H1 (cell line): ENCODE measurements around the gene SLC24A4. TPM values are rescaled to one million over a fixed set of nuclear protein-coding genes. Genes with fewer than 3 reads are reported as not detected.

Source experiments
- CTCF ChIA-PET: fragments of 300-600 bp; sonication (Branson Sonifier 250); formaldehyde crosslinking; loops from one replicate; lab custom pipeline; 2021; ENCODE audit not compliant: partially characterized antibody; lab: Charles Lee
- POLR2A ChIA-PET: fragments of 300-600 bp; sonication (Branson Sonifier 250); formaldehyde crosslinking; loops from one replicate; lab custom pipeline; 2021; ENCODE audit warnings: inconsistent platforms; ENCODE audit not compliant: partially characterized antibody; lab: Charles Lee
- DNase-seq, 2 experiments: peaks; one replicate each; pipeline versions ENCODE4 v3.0.0 to v3.0.0-alpha.2; 2010 to 2022; ENCODE audit warnings: low spot score in 2 of 2, low read depth in 1 of 2, mixed read lengths in 1 of 2
- FAIRE-seq: peaks from 2 replicates; lab custom pipeline; 2011; peaks lifted over from hg19 to GRCh38; lab: Jason Lieb, UNC
- H2AFZ ChIP-seq: 2 replicates; pipeline ENCODE4 v1.8.1; 2012; ENCODE audit warnings: low read length, inconsistent platforms
- H2AK5ac ChIP-seq: 2 replicates; pipeline ENCODE4 v1.6.1; 2013; ENCODE audit warnings: low read depth, low read length
- H2BK120ac ChIP-seq: replicated peaks from 2 replicates; pipeline ENCODE3; 2013; ENCODE audit warnings: low read depth, low read length, inconsistent platforms
- H2BK12ac ChIP-seq: 2 replicates; pipeline ENCODE4 v1.6.1; 2013; ENCODE audit warnings: low read depth, low read length
- H2BK15ac ChIP-seq: 2 replicates; pipeline ENCODE4 v1.6.1; 2013; ENCODE audit warnings: low read length
- H2BK20ac ChIP-seq: 2 replicates; pipeline ENCODE4 v1.6.1; 2013; ENCODE audit warnings: low read length
- H2BK5ac ChIP-seq: 2 replicates; pipeline ENCODE4 v1.6.1; 2013; ENCODE audit warnings: low read depth, low read length
- H3K14ac ChIP-seq: 2 replicates; pipeline ENCODE4 v1.6.1; 2013; ENCODE audit warnings: inconsistent platforms; ENCODE audit not compliant: insufficient read length
- H3K18ac ChIP-seq: 2 replicates; pipeline ENCODE4 v1.6.1; 2013; ENCODE audit warnings: low read length; ENCODE audit errors: extremely low read depth
- H3K23ac ChIP-seq: 2 replicates; pipeline ENCODE4 v1.6.1; 2013; ENCODE audit warnings: inconsistent platforms; ENCODE audit not compliant: insufficient read length
- H3K23me2 ChIP-seq: 2 replicates; pipeline ENCODE4 v1.6.1; 2013; ENCODE audit warnings: low read depth, low read length
- H3K27ac ChIP-seq: 2 replicates; pipeline ENCODE4 v1.6.1; 2011; ENCODE audit warnings: low read depth, low read length, inconsistent platforms
- H3K27me3 ChIP-seq, 4 experiments: replicated peaks in 1 of 4; 1 replicate in 1 of 4; 2 replicates in 3 of 4; pipeline versions ENCODE4 v1.6.1 to v1.8.1; 2011 to 2013; ENCODE audit warnings: low read length in 3 of 4, mild to moderate bottlenecking in 3 of 4, inconsistent platforms in 2 of 4, mixed read lengths in 2 of 4, moderate library complexity in 1 of 4; ENCODE audit not compliant: control insufficient read depth in 3 of 4, insufficient read depth in 3 of 4; ENCODE audit errors: extremely low read depth in 1 of 4
- H3K36me3 ChIP-seq, 4 experiments: 2 replicates each; pipeline versions ENCODE4 v1.6.1 to v1.8.1; 2011 to 2013; ENCODE audit warnings: mild to moderate bottlenecking in 4 of 4, low read length in 3 of 4, moderate library complexity in 2 of 4, control low read depth in 1 of 4, inconsistent platforms in 1 of 4; ENCODE audit not compliant: insufficient read depth in 4 of 4, control insufficient read depth in 2 of 4
- H3K4ac ChIP-seq: replicated peaks from 2 replicates; pipeline ENCODE3; 2013; ENCODE audit warnings: low read length, low read depth, mixed read lengths, inconsistent platforms; ENCODE audit not compliant: insufficient read length
- H3K4me1 ChIP-seq, 4 experiments: replicated peaks in 1 of 4; 1 replicate in 1 of 4; 2 replicates in 3 of 4; pipeline versions ENCODE4 v1.6.1 to v1.8.1; 2011 to 2013; ENCODE audit warnings: low read length in 3 of 4, inconsistent platforms in 2 of 4, mixed read lengths in 1 of 4; ENCODE audit not compliant: insufficient read depth in 4 of 4, control insufficient read depth in 3 of 4
- H3K4me2 ChIP-seq, 2 experiments: 2 replicates each; pipeline versions ENCODE4 v1.6.1 to v1.8.1; 2011 to 2013; ENCODE audit warnings: low read depth in 2 of 2, low read length in 2 of 2, control low read depth in 1 of 2, inconsistent platforms in 1 of 2, mild to moderate bottlenecking in 1 of 2; ENCODE audit not compliant: insufficient read depth in 1 of 2
- H3K4me3 ChIP-seq, 4 experiments: fragments of 200-600, 300-600 bp in 1 of 4; sonication (generic), shearing (Covaris generic), sonication (Bioruptor Twin) in 1 of 4; 2 replicates each; pipeline versions ENCODE4 v1.5.1 to v1.8.1; 2011 to 2016; ENCODE audit warnings: low read length in 4 of 4, low read depth in 3 of 4, control low read depth in 2 of 4, inconsistent platforms in 2 of 4, mild to moderate bottlenecking in 2 of 4, mixed read lengths in 1 of 4, moderate library complexity in 1 of 4; ENCODE audit not compliant: insufficient read depth in 2 of 4; ENCODE audit errors: extremely low read depth in 1 of 4
- H3K56ac ChIP-seq: replicated peaks from 2 replicates; pipeline ENCODE3; 2013; ENCODE audit warnings: low read depth, mild to moderate bottlenecking, mixed read lengths, low read length, inconsistent platforms; ENCODE audit not compliant: insufficient read length
- H3K79me1 ChIP-seq: 2 replicates; pipeline ENCODE4 v1.6.1; 2013; ENCODE audit warnings: low read depth, low read length, control low read depth
- H3K79me2 ChIP-seq, 2 experiments: 2 replicates each; pipeline versions ENCODE4 v1.6.1 to v1.8.1; 2012 to 2013; ENCODE audit warnings: low read length in 2 of 2, mild to moderate bottlenecking in 2 of 2, inconsistent platforms in 1 of 2; ENCODE audit not compliant: insufficient read depth in 2 of 2, control insufficient read depth in 1 of 2
- H3K9ac ChIP-seq, 4 experiments: replicated peaks in 1 of 4; 1 replicate in 1 of 4; 2 replicates in 3 of 4; pipeline versions ENCODE4 v1.6.1 to v1.8.1; 2011 to 2013; ENCODE audit warnings: low read depth in 3 of 4, low read length in 3 of 4, control low read depth in 2 of 4, mild to moderate bottlenecking in 2 of 4, moderate library complexity in 2 of 4, inconsistent platforms in 1 of 4; ENCODE audit errors: extremely low read depth in 1 of 4
- H3K9me3 ChIP-seq, 2 experiments: 2 replicates each; pipeline versions ENCODE4 v1.6.1 to v1.8.1; 2012 to 2013; ENCODE audit warnings: mild to moderate bottlenecking in 2 of 2, moderate library complexity in 2 of 2, control low read depth in 1 of 2, inconsistent platforms in 1 of 2, low read depth in 1 of 2, low read length in 1 of 2, mixed read lengths in 1 of 2; ENCODE audit not compliant: insufficient read depth in 2 of 2
- H4K20me1 ChIP-seq, 2 experiments: replicated peaks in 1 of 2; 2 replicates each; pipeline versions ENCODE3 to v1.8.1; 2011 to 2013; ENCODE audit warnings: inconsistent platforms in 2 of 2, low read length in 2 of 2, mild to moderate bottlenecking in 1 of 2; ENCODE audit not compliant: insufficient read depth in 2 of 2, control insufficient read depth in 1 of 2
- H4K5ac ChIP-seq: 2 replicates; pipeline ENCODE4 v1.6.1; 2013; ENCODE audit warnings: low read length, low read depth, mixed read lengths, inconsistent platforms; ENCODE audit not compliant: insufficient read length
- H4K8ac ChIP-seq: 2 replicates; pipeline ENCODE4 v1.8.0; 2013; ENCODE audit warnings: mild to moderate bottlenecking, moderate library complexity, low read length, inconsistent platforms; ENCODE audit not compliant: insufficient read depth; ENCODE audit errors: extremely low read depth
- H4K91ac ChIP-seq: replicated peaks from 2 replicates; pipeline ENCODE3; 2013; ENCODE audit warnings: low read length, mixed read lengths, inconsistent platforms; ENCODE audit not compliant: insufficient read length
- ASH2L ChIP-seq: fragments of 200-600, 300-600 bp; sonication (generic); IDR thresholded peaks from one replicate; pipeline ENCODE4 v1.7.1; 2017; ENCODE audit warnings: low read length
- BCL11A ChIP-seq, 2 experiments: IDR thresholded peaks; one replicate each; pipeline ENCODE4 v1.6.1; 2011; ENCODE audit warnings: low read depth in 2 of 2, low read length in 2 of 2, mild to moderate bottlenecking in 2 of 2
- BRCA1 ChIP-seq: IDR thresholded peaks from 2 replicates; pipeline ENCODE4 v1.6.1; 2012; ENCODE audit warnings: low read depth, low read length, improper control_type of control experiment
- E2F6 ChIP-seq: IDR thresholded peaks from 2 replicates; pipeline ENCODE4 v1.6.1; 2012; ENCODE audit warnings: inconsistent platforms
- EZH2 ChIP-seq: fragments of 200-600 bp; sonication (generic); IDR thresholded peaks from 2 replicates; pipeline ENCODE4 v1.7.1; 2012; ENCODE audit warnings: low read depth, mild to moderate bottlenecking, moderate library complexity, low read length, inconsistent platforms; ENCODE audit not compliant: severe bottlenecking
- MAX ChIP-seq: IDR thresholded peaks from 2 replicates; pipeline ENCODE4 v1.6.1; 2012; ENCODE audit warnings: inconsistent platforms
- NANOG ChIP-seq: IDR thresholded peaks from 2 replicates; pipeline ENCODE4 v1.6.1; 2011; ENCODE audit warnings: low read length, low read depth, mild to moderate bottlenecking, inconsistent platforms; ENCODE audit not compliant: insufficient read depth, poor library complexity, severe bottlenecking
- SIN3A ChIP-seq, 2 experiments: IDR thresholded peaks in 1 of 2; conservative IDR thresholded peaks in 1 of 2; 2 replicates each; pipeline ENCODE4 v1.6.1; 2011 to 2012; ENCODE audit warnings: low read length in 2 of 2, improper control_type of control experiment in 1 of 2, low read depth in 1 of 2, mild to moderate bottlenecking in 1 of 2
- USF2 ChIP-seq: IDR thresholded peaks from 2 replicates; pipeline ENCODE4 v1.6.1; 2011; ENCODE audit warnings: low read length, improper control_type of control experiment
- YY1 ChIP-seq: IDR thresholded peaks from 2 replicates; pipeline ENCODE4 v1.6.1; 2011; ENCODE audit warnings: low read depth, mild to moderate bottlenecking, low read length
- WGBS, 2 experiments: shearing (Covaris generic) in 1 of 2; methylation state at CpG; one replicate each; pipeline versions ENCODE4 v1.1.6 to v1.1.7; 2013 to 2015; ENCODE audit warnings: low lambda C conversion rate in 2 of 2, mixed read lengths in 2 of 2, inconsistent platforms in 1 of 2, low coverage in 1 of 2, missing lambda C conversion rate in 1 of 2; ENCODE audit not compliant: insufficient replicate concordance in 2 of 2, insufficient coverage in 1 of 2, insufficient read length in 1 of 2; ENCODE audit errors: extremely low coverage in 1 of 2, missing lambda C conversion rate in 1 of 2; 5-methylcytosine and 5-hydroxymethylcytosine counted together
- polyA plus RNA-seq, 7 experiments: library from polyadenylated mRNA; depleted of rRNA in 3 of 7; stranded (reverse) in 5 of 7; unstranded in 2 of 7; fragments of >200 nt in 5 of 7; fragments of 200-250 nt in 2 of 7; gene quantifications; 1 replicate in 5 of 7; 2 replicates in 1 of 7; 4 replicates in 1 of 7; pipeline versions ENCODE4 v1.2.1 to v1.2.3, GENCODE V29; 2011 to 2013; ENCODE audit warnings: missing spikeins in 2 of 7, mixed read lengths in 2 of 7
- total RNA-seq: library from RNA; stranded (reverse); fragmentation: NEBNext Ultra II Directional; extraction: Animal tissue kit (Norgen Biotek cat#: 25700); gene quantifications from 2 replicates; pipeline ENCODE4 v1.2.1, GENCODE V29; 2021

The SLC24A4 gene
- total and polyA plus RNA-seq, 2 of the 8 experiments (the other 6 are each of a cell fraction or from before 2014, with no cell fraction given): 0.27 to 0.89 TPM

GRCh38 chr14:92502541-92503286 lies 179.7 kb downstream of the SLC24A4 start:
- Histone ChIP-seq H4K5ac (no peak overlapping the region), H3K27me3 (no peaks in the 10 kb centered on the region), H3K27ac (no peak overlapping the region), H3K18ac (no peak overlapping the region), H2AFZ (no peak overlapping the region), H2AK5ac (no peak overlapping the region), H3K4me2 (no peak overlapping the region), H3K4ac (no peak overlapping the region), H2BK120ac (no peak overlapping the region), H4K91ac (no peak overlapping the region), H3K9me3 (no peaks in the 10 kb centered on the region), H2BK20ac (no peak overlapping the region), H2BK12ac (no peak overlapping the region), H4K8ac (no peak overlapping the region), H3K4me3 (no peak overlapping the region), H3K56ac (no peak overlapping the region), H3K4me1 (peaks cover 0 to 3% (median 1%) of the 10 kb centered on the region in 4 experiments; a peak in 3 of 7 replicates), H2BK5ac (no peak overlapping the region), H2BK15ac (no peak overlapping the region), H3K79me1 (no peaks in the 10 kb centered on the region), H3K23me2 (no peaks in the 10 kb centered on the region), H3K9ac (no peak overlapping the region), H3K79me2 (no peaks in the 10 kb centered on the region), H4K20me1 (no peaks in the 10 kb centered on the region), H3K14ac (no peak overlapping the region), H3K36me3 (no peaks in the 10 kb centered on the region), H3K23ac (no peak overlapping the region)
- FAIRE-seq (no peak), DNase-seq (no peak)
- CTCF ChIA-PET: interaction anchor here (0.6 kb wide), 1 partner anchor 153 kb away, joined by 3 read pairs; no protein-coding TSS in a partner anchor
- POLR2A ChIA-PET: no interaction called here
- 90% methylated on average over 9 of the region's 9 CpGs; no CpG with 5 or more reads in 1 of the 2 experiments for WGBS, 2 experiments
- TF ChIP-seq MAX: no peak
- no peak for TF ChIP-seq EZH2
- no peak for TF ChIP-seq NANOG
- no peak for TF ChIP-seq ASH2L
- TF ChIP-seq BCL11A (IDR thresholded peaks at IDR 0.05; ENCODE audit: low read depth in 2 of 2, low read length in 2 of 2): no peak
- TF ChIP-seq E2F6: no peak
- no peak for TF ChIP-seq USF2
- TF ChIP-seq SIN3A (conservative IDR thresholded peaks at IDR 0.05 in 1 of 2, IDR thresholded peaks at IDR 0.05 in 1 of 2; ENCODE audit: low read depth in 1 of 2, low read length in 2 of 2): no peak
- TF ChIP-seq YY1: no peak
- TF ChIP-seq BRCA1: no peak
